Retinal pigment epithelial cell (primary cell): ENCODE data around the gene MPL.
A peak's percentile ranks its signal among the peaks of the same experiment; 100 is the strongest.
"Not testable (repeated sequence)": the region's sequence is repeated elsewhere in the genome, so short reads cannot be mapped to it uniquely, and the experiment has no call there.

Experiments used
- DNase-seq: peaks from one replicate; pipeline ENCODE4 v3.0.0-alpha.2; 2010; ENCODE audit warnings: low read depth
- H3K4me3 ChIP-seq: 2 replicates; pipeline ENCODE4 v1.5.1; 2011; ENCODE audit warnings: mild to moderate bottlenecking, low read length, control low read depth, moderate library complexity
- CTCF ChIP-seq: conservative IDR thresholded peaks from 2 replicates; pipeline ENCODE4 v1.5.1; 2011; ENCODE audit warnings: low read depth, low read length, control low read depth, inconsistent platforms

MPL gene

GRCh38 chr1:43366179-43366578, 28.6 kb downstream of the MPL start:
- no peak for TF ChIP-seq CTCF
- peak overlapping the region; percentile 76 for H3K4me3 ChIP-seq

GRCh38 chr1:43366601-43367025, 29.0 kb downstream of the MPL start:
- H3K4me3 ChIP-seq, result peak overlapping the region; percentile 76
- TF ChIP-seq CTCF, result no peak
- DNase-seq, result no peak

More at GRCh38 chr1:43366179-43366578, 28.6 kb downstream of the MPL start:
- no peak for DNase-seq

- TF ChIP-seq CTCF, result no peak
- H3K4me3 ChIP-seq, result peak overlapping the region; percentile 76
- no peak for DNase-seq
Measured at GRCh38 chr1:43367026-43367903, 29.6 kb downstream of the MPL start.

- peak; percentile 69 for DNase-seq
- peak; percentile 32 for TF ChIP-seq CTCF
- H3K4me3 ChIP-seq, result peak within 1 kb of the TSS; percentile 76
Measured at GRCh38 chr1:43367904-43368645, 30.5 kb downstream of the MPL start, which contains the start of gene ELOVL1. ELOVL1 (minus strand) TSS chr1:43368011; CDS start chr1:43365609, 2,402 bp downstream.

GRCh38 chr1:43368646-43369020, 31.0 kb downstream of the MPL start:
- TF ChIP-seq CTCF, result no peak
- no peak for DNase-seq
- H3K4me3 ChIP-seq, result peak overlapping the region; percentile 51

- not testable (repeated sequence) for H3K4me3 ChIP-seq, DNase-seq
Measured at GRCh38 chr1:43369779-43370178, 32.2 kb downstream of the MPL start.

- TF ChIP-seq CTCF, result no peak
- DNase-seq, result no peak
- no peak overlapping the region for H3K4me3 ChIP-seq
Measured at GRCh38 chr1:43370564-43370963, 32.9 kb downstream of the MPL start.
